SK-N-SH treated with all-trans-retinoic acid at 6 μM for 48 hours (cell line): ENCODE measurements around the gene CFAP58.
A peak's percentile ranks its signal among the peaks of the same experiment; 100 is the strongest.

Experiments
- ARNTL ChIP-seq: fragments of 450-650 bp; formaldehyde crosslinking; IDR thresholded peaks from 2 replicates; pipeline ENCODE4 v1.5.0; 2020; ENCODE audit warnings: low read depth, mild to moderate bottlenecking, moderate library complexity, borderline replicate concordance
- ESRRG ChIP-seq: fragments of 250-450 bp; sonication (Bioruptor Pico); IDR thresholded peaks from 2 replicates; pipeline ENCODE4 v1.6.1; 2021; ENCODE audit warnings: mild to moderate bottlenecking
- GLIS3 ChIP-seq: fragments of 250-450 bp; sonication (Bioruptor Pico); IDR thresholded peaks from 2 replicates; pipeline ENCODE4 v1.5.0; 2020; ENCODE audit warnings: mild to moderate bottlenecking, moderate library complexity
- PPARA ChIP-seq: fragments of 250-450 bp; sonication (Bioruptor Pico); IDR thresholded peaks from 2 replicates; pipeline ENCODE4 v1.5.0; 2020; ENCODE audit warnings: mild to moderate bottlenecking, borderline replicate concordance
- RARB ChIP-seq: fragments of 250-450 bp; sonication (Bioruptor Pico); IDR thresholded peaks from 2 replicates; pipeline ENCODE4 v1.8.0; 2021; ENCODE audit warnings: mild to moderate bottlenecking, moderate library complexity
- TCF4 ChIP-seq: fragments of 250-450 bp; sonication (Bioruptor Pico); IDR thresholded peaks from 2 replicates; pipeline ENCODE4 v1.8.0; 2021; ENCODE audit warnings: mild to moderate bottlenecking, moderate library complexity, borderline replicate concordance
- ZFP3 ChIP-seq: fragments of 250-450 bp; sonication (Bioruptor Pico); IDR thresholded peaks from 2 replicates; pipeline ENCODE4 v1.5.0; 2020; ENCODE audit warnings: mild to moderate bottlenecking, moderate library complexity
- TF ChIP-seq, protein P1 (sequence below): fragments of 250-450 bp; sonication (Bioruptor Pico); IDR thresholded peaks from 2 replicates; pipeline ENCODE4 v1.5.1; 2021; ENCODE audit warnings: mild to moderate bottlenecking, moderate library complexity
- TF ChIP-seq, protein P2 (sequence below): fragments of 250-450 bp; sonication (Bioruptor Pico); IDR thresholded peaks from 2 replicates; pipeline ENCODE4 v1.5.1; 2020; ENCODE audit warnings: low read depth, mild to moderate bottlenecking, moderate library complexity
- TF ChIP-seq, protein P3 (sequence below): fragments of 250-450 bp; sonication (Bioruptor Pico); IDR thresholded peaks from 2 replicates; pipeline ENCODE4 v1.8.0; 2021; ENCODE audit warnings: low read depth, mild to moderate bottlenecking, moderate library complexity, borderline replicate concordance
- TF ChIP-seq, protein P4 (sequence below): fragments of 250-450 bp; sonication (Bioruptor Pico); IDR thresholded peaks from 2 replicates; pipeline ENCODE4 v1.5.0; 2020; ENCODE audit warnings: mild to moderate bottlenecking, moderate library complexity
- TF ChIP-seq, protein P5 (sequence below): fragments of 250-450 bp; sonication (Bioruptor Pico); IDR thresholded peaks from 2 replicates; pipeline ENCODE4 v1.8.0; 2020; ENCODE audit warnings: mild to moderate bottlenecking, moderate library complexity, borderline replicate concordance

DNA sequence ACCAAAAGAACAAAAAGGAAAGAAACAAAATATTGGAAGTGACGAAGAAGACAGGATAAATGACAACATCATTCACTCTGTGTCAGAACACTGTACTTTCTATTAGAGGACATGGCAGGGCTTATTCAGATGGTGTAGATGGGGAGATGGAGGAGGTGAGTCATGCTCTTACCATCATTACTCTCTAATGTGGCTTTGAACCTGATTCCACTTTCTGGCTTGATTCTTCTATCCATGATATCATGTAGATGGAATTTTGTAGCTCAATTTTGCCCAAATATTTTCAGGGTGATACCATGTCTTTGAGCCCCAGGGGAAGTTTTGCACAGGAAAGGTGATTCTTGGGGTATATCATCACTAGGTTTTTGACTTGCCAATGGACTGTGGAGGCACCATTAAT, 91.7 kb downstream of the CFAP58 start:
- TF ChIP-seq TCF4, result no peak
- TF ChIP-seq RARB (CRISPR knock-in tag), result no peak
- no peak for TF ChIP-seq ZFP3 (CRISPR knock-in tag)
- no peak for TF ChIP-seq ARNTL
- TF ChIP-seq, protein P1, sequence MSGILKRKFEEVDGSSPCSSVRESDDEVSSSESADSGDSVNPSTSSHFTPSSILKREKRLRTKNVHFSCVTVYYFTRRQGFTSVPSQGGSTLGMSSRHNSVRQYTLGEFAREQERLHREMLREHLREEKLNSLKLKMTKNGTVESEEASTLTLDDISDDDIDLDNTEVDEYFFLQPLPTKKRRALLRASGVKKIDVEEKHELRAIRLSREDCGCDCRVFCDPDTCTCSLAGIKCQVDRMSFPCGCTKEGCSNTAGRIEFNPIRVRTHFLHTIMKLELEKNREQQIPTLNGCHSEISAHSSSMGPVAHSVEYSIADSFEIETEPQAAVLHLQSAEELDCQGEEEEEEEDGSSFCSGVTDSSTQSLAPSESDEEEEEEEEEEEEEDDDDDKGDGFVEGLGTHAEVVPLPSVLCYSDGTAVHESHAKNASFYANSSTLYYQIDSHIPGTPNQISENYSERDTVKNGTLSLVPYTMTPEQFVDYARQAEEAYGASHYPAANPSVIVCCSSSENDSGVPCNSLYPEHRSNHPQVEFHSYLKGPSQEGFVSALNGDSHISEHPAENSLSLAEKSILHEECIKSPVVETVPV (CRISPR knock-in tag), result no peak
- TF ChIP-seq, protein P2, sequence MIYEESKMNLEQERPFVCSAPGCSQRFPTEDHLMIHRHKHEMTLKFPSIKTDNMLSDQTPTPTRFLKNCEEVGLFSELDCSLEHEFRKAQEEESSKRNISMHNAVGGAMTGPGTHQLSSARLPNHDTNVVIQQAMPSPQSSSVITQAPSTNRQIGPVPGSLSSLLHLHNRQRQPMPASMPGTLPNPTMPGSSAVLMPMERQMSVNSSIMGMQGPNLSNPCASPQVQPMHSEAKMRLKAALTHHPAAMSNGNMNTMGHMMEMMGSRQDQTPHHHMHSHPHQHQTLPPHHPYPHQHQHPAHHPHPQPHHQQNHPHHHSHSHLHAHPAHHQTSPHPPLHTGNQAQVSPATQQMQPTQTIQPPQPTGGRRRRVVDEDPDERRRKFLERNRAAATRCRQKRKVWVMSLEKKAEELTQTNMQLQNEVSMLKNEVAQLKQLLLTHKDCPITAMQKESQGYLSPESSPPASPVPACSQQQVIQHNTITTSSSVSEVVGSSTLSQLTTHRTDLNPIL, result peak; percentile 86
- TF ChIP-seq, protein P3, sequence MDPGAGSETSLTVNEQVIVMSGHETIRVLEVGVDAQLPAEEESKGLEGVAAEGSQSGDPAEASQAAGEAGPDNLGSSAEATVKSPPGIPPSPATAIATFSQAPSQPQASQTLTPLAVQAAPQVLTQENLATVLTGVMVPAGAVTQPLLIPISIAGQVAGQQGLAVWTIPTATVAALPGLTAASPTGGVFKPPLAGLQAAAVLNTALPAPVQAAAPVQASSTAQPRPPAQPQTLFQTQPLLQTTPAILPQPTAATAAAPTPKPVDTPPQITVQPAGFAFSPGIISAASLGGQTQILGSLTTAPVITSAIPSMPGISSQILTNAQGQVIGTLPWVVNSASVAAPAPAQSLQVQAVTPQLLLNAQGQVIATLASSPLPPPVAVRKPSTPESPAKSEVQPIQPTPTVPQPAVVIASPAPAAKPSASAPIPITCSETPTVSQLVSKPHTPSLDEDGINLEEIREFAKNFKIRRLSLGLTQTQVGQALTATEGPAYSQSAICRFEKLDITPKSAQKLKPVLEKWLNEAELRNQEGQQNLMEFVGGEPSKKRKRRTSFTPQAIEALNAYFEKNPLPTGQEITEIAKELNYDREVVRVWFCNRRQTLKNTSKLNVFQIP (CRISPR knock-in tag), result no peak
- TF ChIP-seq, protein P4, sequence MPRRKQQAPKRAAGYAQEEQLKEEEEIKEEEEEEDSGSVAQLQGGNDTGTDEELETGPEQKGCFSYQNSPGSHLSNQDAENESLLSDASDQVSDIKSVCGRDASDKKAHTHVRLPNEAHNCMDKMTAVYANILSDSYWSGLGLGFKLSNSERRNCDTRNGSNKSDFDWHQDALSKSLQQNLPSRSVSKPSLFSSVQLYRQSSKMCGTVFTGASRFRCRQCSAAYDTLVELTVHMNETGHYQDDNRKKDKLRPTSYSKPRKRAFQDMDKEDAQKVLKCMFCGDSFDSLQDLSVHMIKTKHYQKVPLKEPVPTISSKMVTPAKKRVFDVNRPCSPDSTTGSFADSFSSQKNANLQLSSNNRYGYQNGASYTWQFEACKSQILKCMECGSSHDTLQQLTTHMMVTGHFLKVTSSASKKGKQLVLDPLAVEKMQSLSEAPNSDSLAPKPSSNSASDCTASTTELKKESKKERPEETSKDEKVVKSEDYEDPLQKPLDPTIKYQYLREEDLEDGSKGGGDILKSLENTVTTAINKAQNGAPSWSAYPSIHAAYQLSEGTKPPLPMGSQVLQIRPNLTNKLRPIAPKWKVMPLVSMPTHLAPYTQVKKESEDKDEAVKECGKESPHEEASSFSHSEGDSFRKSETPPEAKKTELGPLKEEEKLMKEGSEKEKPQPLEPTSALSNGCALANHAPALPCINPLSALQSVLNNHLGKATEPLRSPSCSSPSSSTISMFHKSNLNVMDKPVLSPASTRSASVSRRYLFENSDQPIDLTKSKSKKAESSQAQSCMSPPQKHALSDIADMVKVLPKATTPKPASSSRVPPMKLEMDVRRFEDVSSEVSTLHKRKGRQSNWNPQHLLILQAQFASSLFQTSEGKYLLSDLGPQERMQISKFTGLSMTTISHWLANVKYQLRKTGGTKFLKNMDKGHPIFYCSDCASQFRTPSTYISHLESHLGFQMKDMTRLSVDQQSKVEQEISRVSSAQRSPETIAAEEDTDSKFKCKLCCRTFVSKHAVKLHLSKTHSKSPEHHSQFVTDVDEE (CRISPR knock-in tag), result no peak
- TF ChIP-seq, protein P5, sequence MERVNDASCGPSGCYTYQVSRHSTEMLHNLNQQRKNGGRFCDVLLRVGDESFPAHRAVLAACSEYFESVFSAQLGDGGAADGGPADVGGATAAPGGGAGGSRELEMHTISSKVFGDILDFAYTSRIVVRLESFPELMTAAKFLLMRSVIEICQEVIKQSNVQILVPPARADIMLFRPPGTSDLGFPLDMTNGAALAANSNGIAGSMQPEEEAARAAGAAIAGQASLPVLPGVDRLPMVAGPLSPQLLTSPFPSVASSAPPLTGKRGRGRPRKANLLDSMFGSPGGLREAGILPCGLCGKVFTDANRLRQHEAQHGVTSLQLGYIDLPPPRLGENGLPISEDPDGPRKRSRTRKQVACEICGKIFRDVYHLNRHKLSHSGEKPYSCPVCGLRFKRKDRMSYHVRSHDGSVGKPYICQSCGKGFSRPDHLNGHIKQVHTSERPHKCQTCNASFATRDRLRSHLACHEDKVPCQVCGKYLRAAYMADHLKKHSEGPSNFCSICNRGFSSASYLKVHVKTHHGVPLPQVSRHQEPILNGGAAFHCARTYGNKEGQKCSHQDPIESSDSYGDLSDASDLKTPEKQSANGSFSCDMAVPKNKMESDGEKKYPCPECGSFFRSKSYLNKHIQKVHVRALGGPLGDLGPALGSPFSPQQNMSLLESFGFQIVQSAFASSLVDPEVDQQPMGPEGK, result no peak
- no peak for TF ChIP-seq GLIS3
- TF ChIP-seq PPARA (CRISPR knock-in tag), result no peak
- no peak for TF ChIP-seq ESRRG
